ENCODE data around the gene ZCCHC14. TPM values are rescaled to one million over a fixed set of nuclear protein-coding genes. Genes with fewer than 3 reads are reported as not detected.
"Not testable (repeated sequence)": the region's sequence is repeated elsewhere in the genome, so short reads cannot be mapped to it uniquely, and the experiment has no call there.

ZCCHC14 gene
- total RNA-seq, 2 donors from 2014 or later = 33.0 to 45.6 TPM

DNA sequence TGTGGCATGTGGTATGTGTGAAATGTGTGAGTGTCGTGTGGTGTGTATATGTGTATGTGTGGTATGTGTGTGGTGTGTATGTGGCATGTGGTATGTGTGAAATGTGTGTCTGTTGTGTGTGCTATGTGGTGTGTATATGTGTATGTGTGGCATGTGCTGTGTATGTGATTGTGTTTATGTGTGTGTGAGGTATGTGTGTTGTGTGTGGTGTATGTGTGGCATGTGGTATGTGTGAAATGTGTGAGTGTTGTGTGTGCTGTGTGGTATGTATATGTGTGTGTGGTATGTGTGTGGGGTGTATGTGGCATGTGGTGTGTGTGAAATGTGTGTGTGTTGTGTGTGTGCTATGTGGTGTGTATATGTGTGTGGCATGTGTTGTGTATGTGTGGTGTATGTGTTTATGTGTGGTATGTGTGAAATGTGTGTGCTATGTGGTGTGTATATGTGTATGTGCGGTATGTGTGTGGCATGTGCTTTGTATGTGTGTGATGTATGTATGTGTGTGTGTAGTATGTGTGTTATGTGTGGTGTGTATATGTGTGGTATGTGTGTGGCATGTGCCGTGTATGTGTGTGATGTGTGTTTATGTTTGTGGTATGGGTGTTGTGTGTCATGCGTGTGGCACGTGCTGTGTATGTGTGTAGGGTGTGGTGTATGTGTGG lies 9.6 kb upstream of the ZCCHC14 start:
- ATAC-seq (ENCODE audit: insufficient number of reproducible peaks, low FRiP score, low read depth) (no peak), DNase-seq (ENCODE audit: low spot score) (no peak)
- Histone ChIP-seq H3K27me3 (replicated peaks; ENCODE audit: insufficient read depth) (no peaks in the 10 kb centered on the region), H3K4me3 (no peak overlapping the region), H3K4me1 (ENCODE audit: control insufficient read depth in 1 of 2, low read depth in 2 of 2) (no peaks in the 10 kb centered on the region), H3K9me3 (no peaks in the 10 kb centered on the region), H3K27ac (no peak overlapping the region), H3K36me3 (no peaks in the 10 kb centered on the region)
- TF ChIP-seq CTCF (IDR thresholded peaks at IDR 0.05) = no peak

DNA sequence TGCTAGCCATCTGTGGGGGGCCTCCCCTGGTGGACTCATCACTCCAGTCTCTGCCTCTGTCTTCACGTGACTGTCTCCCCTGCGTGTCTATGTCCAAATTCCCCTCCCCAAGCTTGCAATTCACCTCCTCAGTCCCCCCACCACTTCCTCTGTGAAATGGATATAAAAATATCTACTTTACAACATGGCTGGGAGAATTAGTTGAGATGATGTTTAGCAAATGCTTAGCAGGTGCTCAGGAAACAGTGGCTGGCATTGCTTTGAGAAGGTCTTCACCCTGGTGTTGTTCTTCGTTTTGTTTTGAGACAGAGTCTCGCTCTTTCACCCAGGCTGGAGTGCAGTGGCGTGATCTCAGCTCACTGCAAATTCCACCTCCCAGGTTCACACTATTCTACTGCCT lies 8.3 kb upstream of the ZCCHC14 start:
- H3K27ac ChIP-seq = no peak overlapping the region
- ATAC-seq (ENCODE audit: insufficient number of reproducible peaks, low FRiP score, low read depth) (no peak), DNase-seq (ENCODE audit: low spot score) (no peak)
- H3K9me3 ChIP-seq = no peaks in the 10 kb centered on the region
- no peak for TF ChIP-seq CTCF (IDR thresholded peaks at IDR 0.05)
- no peaks in the 10 kb centered on the region for H3K4me1 ChIP-seq (ENCODE audit: control insufficient read depth in 1 of 2, low read depth in 2 of 2)
- H3K36me3 ChIP-seq = no peaks in the 10 kb centered on the region
- H3K4me3 ChIP-seq = no peak overlapping the region
- H3K27me3 ChIP-seq (replicated peaks; ENCODE audit: insufficient read depth) = no peaks in the 10 kb centered on the region

- Histone ChIP-seq H3K27me3 (replicated peaks; ENCODE audit: insufficient read depth) (no peaks in the 10 kb centered on the region), H3K4me3 (no peak overlapping the region), H3K36me3 (no peaks in the 10 kb centered on the region), H3K4me1 (ENCODE audit: control insufficient read depth in 1 of 2, low read depth in 2 of 2) (no peaks in the 10 kb centered on the region), H3K9me3 (no peaks in the 10 kb centered on the region), H3K27ac (no peak overlapping the region)
- no peak for TF ChIP-seq CTCF (IDR thresholded peaks at IDR 0.05)
- no peak for ATAC-seq (ENCODE audit: insufficient number of reproducible peaks, low FRiP score, low read depth)
- no peak for DNase-seq (ENCODE audit: low spot score)
Measured at GRCh38 chr16:87499189-87499486, 6.3 kb upstream of the ZCCHC14 start.

DNA sequence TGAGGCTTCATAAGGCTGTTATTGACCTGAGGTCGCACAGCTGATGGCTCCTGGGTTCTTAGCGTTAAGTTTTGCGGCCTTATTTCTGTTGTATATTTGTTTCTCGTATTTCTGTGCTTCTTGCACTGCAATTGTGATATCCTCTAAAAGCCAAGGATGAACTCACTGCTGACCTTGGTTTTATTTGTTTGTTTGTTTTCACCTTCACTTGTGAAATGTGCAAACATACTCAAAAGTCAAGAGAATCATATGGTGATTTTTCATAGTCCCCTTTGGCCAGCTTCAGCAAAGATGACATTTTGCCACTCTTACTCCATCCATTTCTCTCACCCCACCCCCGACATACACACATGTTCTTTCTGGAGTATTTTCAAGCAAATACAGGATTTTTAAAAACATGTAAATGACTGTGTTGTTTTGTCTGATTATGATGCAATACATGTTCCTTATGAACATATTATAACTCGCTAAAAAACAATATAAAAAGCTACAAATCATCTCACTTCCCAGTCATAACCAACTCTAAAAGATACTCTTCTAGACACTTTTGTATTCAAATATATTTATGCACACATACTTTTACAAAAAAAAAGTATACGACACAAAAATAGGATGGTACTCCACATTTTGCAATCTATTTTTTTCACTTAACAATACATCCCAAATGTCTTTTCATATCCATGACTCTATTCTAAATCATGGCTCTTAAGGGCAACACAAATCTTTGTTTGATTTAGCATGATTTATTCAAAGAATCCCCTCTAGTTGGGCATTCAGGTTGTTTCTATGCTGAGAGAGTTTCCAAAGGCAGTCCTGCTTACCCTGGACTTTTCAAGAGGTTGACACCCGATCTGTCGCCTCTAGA lies 5.7 kb upstream of the ZCCHC14 start:
- Histone ChIP-seq H3K27ac (no peak overlapping the region), H3K36me3 (no peaks in the 10 kb centered on the region), H3K4me1 (ENCODE audit: control insufficient read depth in 1 of 2, low read depth in 2 of 2) (peaks cover 3% of the 10 kb centered on the region in 2 donors), H3K4me3 (no peak overlapping the region), H3K9me3 (no peaks in the 10 kb centered on the region), H3K27me3 (replicated peaks; ENCODE audit: insufficient read depth) (no peaks in the 10 kb centered on the region)
- ATAC-seq (ENCODE audit: insufficient number of reproducible peaks, low FRiP score, low read depth) (no peak), DNase-seq (ENCODE audit: low spot score) (no peak)
- no peak for TF ChIP-seq CTCF (IDR thresholded peaks at IDR 0.05)

GRCh38 chr16:87497767-87498290 lies 5.0 kb upstream of the ZCCHC14 start:
- not testable (repeated sequence) for H3K36me3 ChIP-seq; DNase-seq (ENCODE audit: low spot score)

GRCh38 chr16:87497023-87497766 lies 4.4 kb upstream of the ZCCHC14 start:
- H3K27me3 ChIP-seq (replicated peaks; ENCODE audit: insufficient read depth); H3K9me3 ChIP-seq; H3K4me1 ChIP-seq (ENCODE audit: control insufficient read depth in 1 of 2, low read depth in 2 of 2); H3K4me3 ChIP-seq; H3K36me3 ChIP-seq; ATAC-seq (ENCODE audit: insufficient number of reproducible peaks, low FRiP score, low read depth); H3K27ac ChIP-seq; DNase-seq (ENCODE audit: low spot score): not testable (repeated sequence)

More at GRCh38 chr16:87497767-87498290, 5.0 kb upstream of the ZCCHC14 start:
- not testable (repeated sequence) for ATAC-seq (ENCODE audit: insufficient number of reproducible peaks, low FRiP score, low read depth); H3K4me1 ChIP-seq (ENCODE audit: control insufficient read depth in 1 of 2, low read depth in 2 of 2); H3K9me3 ChIP-seq; H3K27me3 ChIP-seq (replicated peaks; ENCODE audit: insufficient read depth); H3K4me3 ChIP-seq; H3K27ac ChIP-seq
